Activated CD4-positive, alpha-beta T cell treated with anti-CD3 and anti-CD28 coated beads for 1 hour (primary cell): ENCODE data around the gene ALKBH5.
A peak's percentile ranks its signal among the peaks of the same experiment; 100 is the strongest.

Experiments used
- DNase-seq: peaks from one replicate; pipeline ENCODE4 v3.0.0-alpha.2; 2020

ALKBH5 gene

GRCh38 chr17:18225121-18225641 is 41.6 kb downstream of the ALKBH5 start, which contains the start of gene LLGL1:
LLGL1 (plus strand) TSS chr17:18225635; CDS start chr17:18225683, 48 bp downstream.
- peak; percentile 93 for DNase-seq

DNA sequence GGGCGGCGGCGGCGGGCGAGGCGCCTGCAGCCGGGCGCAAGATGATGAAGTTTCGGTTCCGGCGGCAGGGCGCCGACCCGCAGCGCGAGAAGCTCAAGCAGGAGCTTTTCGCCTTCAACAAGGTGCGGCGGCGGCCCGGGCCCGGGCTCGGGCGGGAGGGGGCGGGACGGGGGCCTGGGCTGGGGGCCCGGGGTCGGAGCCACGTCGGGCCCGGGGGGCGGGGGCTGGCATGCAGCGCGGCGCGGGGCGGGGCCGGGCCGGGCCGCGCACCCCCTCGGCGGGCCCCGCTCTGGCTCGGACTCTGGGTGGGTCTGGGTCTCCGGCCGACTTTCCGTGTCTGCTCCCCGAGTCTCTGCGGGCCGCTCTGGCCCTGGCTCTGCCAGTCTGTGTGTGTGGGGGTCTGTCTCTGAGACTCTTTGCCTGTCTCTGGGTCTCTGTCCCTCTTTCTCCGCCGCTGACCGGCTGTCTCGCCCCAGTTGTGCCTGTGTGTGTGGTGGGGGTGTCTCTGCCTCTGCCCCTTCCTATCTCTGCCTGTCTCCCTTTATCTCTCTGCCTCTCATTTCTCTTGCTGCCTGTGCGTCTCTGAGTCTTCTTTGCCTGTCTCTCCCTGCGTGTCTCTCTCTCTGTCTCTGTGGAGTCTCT is 42.1 kb downstream of the ALKBH5 start:
- no peak for DNase-seq

DNA sequence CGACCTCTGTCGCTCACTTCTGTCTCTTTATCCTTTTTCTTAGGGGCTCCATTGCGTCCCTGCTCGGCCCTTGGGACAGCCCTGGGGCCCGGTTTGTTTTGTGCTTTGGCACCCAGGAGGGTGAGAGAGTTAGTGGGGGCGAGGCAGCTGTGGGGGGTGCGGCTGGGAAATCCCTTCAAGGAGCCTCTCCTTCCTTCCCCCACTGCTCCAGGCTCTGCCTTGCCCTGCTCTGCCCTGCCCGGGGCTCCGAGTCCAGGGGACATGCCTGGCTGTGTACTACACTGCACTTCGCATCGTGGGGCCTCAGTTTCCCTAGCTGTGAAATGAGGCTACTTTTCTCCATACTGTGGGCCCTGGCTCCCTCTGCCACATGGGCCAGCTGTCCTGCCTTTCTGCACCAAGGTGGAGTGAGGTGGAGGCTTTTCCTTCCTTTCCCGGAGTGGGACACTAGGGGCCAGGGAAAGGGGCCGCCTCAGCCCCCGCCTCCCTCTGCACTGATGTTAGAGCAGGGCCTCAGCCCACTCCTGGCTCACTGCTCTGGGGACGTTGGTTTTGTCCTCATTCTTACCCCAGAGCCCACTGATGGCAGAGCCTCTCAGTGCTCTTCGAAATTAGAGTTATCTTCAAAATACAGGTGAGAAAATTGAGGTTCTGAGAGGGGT is 42.8 kb downstream of the ALKBH5 start:
- no peak for DNase-seq

- no peak for DNase-seq
Measured at GRCh38 chr17:18227635-18228034, 44.0 kb downstream of the ALKBH5 start.

DNA sequence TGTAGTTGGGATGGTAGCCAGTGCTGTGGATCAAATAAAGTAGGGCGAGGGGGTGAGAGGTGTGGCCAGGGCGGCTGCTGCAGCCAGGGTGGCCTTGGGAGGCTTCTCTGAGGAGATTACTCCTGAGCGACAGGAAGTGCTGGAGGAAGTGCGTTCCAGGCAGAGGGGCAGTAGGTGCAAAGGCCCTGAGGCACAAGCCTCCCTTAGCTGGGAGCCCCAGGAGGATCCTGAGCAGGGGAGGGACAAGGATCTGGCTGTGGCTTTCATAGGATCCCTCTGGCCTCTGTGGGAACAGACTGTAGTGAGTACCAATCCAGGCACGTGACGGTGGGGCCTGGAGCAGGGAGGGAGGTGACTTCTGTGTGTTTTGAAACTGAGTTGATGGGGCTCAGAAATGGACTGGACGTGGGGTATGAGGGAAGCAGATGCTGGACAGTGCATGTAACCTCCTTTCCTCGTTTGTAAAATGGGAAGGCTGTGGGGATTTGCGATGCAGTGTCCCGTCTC is 44.6 kb downstream of the ALKBH5 start:
- DNase-seq: no peak

DNA sequence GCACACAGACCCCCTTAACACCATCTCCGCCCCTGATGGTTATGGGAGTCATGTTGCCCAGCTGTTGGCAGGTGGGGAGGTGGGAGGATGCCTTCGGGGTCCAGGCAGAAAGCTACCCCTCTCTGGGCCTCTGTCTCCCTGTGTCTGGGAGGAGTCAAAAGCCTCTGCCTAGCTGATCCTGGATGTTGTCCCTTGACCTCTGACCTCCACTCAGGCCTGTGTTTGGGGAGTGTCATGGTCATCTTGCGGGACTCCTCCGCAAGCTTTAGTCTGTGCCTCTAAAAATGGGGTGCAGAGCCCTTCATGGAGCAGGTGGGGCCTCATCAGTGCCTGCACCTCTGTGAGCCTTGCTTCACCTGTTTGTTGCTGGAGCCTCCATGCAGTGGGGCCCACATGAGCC is 45.6 kb downstream of the ALKBH5 start:
- DNase-seq: no peak

- no peak for DNase-seq
Measured at GRCh38 chr17:18229771-18230170, 46.1 kb downstream of the ALKBH5 start.

DNA sequence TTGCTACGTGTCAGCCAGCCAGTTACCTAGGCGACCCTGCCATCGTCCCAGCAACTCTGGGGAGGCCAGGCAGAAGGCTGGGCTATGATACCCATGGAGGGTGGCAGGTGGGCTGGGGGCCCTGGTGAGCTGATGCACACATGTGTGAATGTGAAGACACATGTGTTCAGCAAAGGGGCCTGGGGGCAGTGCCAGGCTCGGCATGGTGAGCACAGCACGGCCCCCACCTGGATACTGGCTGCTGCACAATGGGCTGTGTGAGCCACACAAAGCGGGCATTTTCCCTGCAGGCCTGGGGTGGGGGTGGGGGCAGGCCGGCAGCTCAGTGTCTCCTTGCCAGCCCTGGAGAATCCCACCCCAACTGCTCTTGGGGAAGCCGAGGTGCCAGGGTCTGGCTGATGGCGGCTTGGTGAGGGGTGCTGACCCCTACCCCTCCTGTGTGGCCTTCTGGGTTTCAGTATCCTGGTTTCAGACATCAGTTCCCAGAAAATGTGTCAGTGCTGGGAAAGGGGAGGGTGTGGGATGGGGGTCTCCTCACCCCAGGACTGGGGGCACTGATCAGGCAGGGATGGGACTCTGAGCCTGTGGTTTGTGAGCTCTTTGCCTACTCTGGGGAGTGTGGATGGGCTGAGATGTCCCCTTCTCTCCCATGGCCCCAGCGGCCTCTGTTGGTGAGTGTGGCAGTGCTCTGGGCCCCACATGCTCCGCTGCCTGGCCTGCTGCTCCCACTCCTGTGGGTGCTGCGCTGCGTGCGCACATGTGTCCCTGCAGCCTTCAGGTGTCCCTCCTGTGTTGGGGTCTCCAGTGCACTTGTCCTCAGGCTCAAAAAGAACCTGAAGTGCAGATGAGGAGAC is 46.9 kb downstream of the ALKBH5 start:
- DNase-seq: no peak

DNA sequence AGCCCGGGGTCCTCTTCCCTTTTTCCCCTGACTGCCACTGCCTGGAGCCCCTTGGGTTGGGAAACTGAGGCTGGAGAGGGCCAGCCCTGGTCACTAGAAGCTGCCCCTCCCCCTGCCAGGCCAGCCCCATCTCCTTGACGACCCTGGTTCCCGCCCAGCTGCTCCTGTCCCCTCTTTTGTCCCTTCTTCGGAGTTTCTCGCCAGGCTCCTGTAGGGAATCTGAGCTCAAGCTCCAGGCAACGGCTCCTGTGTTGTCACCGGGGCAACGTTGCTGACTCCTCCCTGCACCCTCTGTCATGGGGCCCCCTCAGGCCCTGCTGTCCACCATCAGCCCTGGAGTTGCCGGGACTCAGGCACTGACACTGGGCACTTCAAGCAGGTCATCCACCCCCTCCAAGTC is 47.5 kb downstream of the ALKBH5 start:
- DNase-seq: no peak

- no peak for DNase-seq
Measured at GRCh38 chr17:18233803-18234518, 50.3 kb downstream of the ALKBH5 start.

GRCh38 chr17:18234853-18235380 is 51.3 kb downstream of the ALKBH5 start:
- DNase-seq: no peak

GRCh38 chr17:18235743-18236256 is 52.2 kb downstream of the ALKBH5 start:
- no peak for DNase-seq

GRCh38 chr17:18236494-18236893 is 52.9 kb downstream of the ALKBH5 start:
- no peak for DNase-seq

- no peak for DNase-seq
Measured at GRCh38 chr17:18237461-18237860, 53.8 kb downstream of the ALKBH5 start.

DNA sequence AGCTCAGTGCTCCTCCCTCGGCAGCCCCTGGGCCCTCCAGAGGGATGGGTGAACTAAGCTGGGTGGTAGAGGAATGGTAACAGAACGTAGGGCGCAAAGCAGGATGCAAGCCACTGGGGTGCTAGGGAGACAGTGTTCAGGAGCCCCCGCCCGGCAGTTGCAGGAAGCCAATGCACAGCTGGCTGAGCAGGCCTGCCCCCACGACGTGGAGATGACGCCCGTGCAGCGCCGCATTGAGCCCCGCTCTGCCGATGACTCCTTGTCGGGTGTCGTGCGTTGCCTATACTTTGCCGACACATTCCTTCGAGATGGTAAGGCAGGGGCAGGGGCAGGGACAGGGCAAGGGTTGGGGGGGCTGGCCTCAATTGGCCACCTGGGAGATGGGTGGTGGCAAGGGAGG is 54.7 kb downstream of the ALKBH5 start:
- no peak for DNase-seq

- DNase-seq: no peak
Measured at GRCh38 chr17:18240449-18240848, 56.8 kb downstream of the ALKBH5 start.

DNA sequence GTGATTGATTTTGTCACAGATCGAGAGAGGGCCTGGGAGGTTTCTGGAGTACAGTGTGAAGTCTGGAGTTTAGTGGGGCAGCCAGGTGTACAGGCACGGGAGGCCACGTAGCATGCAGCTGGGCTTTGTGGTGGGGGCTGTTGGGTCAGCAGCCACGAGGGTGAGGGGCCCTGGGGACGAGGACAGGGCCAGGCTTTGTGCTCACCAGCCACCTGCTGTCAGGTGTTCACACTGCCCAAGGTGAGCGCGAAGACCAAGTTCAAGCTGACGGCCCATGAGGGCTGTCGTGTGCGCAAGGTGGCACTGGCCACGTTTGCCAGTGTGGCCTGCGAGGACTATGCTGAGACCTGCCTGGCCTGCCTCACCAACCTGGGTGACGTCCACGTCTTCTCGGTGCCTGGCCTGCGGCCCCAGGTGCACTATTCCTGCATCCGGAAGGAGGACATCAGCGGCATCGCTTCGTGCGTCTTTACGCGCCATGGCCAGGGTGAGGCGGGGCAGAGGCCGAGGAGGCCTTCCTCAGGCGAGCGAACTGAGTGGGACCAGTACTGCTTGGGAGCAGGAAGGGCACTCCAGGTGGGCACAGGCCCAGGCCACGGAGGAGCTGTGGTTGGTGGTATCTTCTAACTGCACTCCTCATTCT is 57.7 kb downstream of the ALKBH5 start:
- DNase-seq: no peak

DNA sequence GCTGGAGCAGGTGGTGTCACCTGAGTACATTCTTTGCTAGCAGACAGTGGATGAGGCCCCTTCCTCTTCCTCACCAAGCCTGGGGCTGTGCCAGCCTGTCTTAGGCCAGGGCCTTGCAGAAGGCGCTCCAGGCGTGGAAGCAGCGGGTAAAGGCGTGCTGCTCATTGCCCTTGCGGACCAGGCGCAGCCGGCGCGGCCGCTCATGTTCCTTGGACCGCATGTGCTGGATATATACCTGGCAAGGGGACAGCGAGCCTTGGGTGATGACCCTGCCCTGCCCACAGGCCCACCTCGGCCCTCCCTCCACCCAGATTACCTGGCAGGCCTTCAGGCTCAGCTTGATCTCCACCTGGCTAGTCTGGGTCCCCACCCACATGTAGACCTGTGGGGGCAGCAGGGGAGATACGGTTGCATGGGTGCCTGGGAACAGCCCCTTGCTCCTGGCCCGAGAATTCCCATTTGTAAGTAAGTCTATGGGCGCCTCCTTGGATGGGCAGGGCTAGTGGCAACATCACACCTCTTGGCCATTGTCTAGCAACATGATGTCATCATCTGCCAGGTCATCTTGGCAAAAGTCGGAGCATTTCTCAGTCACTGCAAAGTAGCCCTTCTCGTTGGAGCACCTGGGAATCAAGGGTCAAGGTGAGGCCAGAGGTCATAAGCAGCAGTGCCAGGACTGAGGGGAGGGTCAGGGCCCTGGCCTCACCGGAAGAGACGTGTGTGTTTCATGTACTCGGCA is 61.6 kb downstream of the ALKBH5 start:
- no peak for DNase-seq

DNA sequence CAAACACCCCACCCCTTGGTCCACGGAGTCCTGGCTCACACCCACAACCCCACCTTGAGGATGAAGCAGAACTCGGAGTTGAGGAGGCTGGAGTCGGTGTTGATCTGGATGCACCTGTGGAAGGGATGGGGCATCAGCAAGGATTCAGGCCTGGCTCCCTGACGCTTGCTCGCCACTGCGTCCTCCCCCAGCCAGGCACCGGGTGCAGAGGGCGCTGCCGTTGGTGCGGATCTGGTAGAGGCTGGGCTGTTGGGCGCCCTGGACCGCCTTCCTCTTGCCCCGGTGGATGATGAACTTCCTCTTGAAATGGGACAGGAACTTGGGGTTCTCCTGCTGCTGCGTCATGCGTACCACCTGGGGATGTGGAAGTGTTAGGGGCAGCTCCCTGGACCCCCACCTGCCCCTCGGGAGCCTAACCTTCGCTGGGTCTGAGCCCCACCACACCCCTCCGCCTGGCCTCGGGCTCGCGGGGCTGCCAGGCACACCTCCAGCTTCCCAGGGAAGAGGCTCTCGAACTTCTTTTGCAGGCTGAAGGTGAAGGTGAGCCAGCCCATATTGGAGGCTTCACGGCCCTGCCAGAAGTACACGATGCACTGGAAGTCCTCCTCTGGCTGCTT is 62.6 kb downstream of the ALKBH5 start:
- DNase-seq: no peak

- no peak for DNase-seq
Measured at GRCh38 chr17:18246880-18247612, 63.4 kb downstream of the ALKBH5 start.
